LNCAP (cell line): ENCODE data around the gene MBD5.

Source experiments
- CTCF ChIP-seq: fragments of 450-650 bp; IDR thresholded peaks from 2 replicates; pipeline ENCODE4 v1.5.1; 2017; ENCODE audit warnings: mild to moderate bottlenecking

MBD5 gene

GRCh38 chr2:148483665-148484064, 462.8 kb downstream of the MBD5 start:
- no peak for TF ChIP-seq CTCF

GRCh38 chr2:148484066-148484465, 463.2 kb downstream of the MBD5 start:
- no peak for TF ChIP-seq CTCF

DNA sequence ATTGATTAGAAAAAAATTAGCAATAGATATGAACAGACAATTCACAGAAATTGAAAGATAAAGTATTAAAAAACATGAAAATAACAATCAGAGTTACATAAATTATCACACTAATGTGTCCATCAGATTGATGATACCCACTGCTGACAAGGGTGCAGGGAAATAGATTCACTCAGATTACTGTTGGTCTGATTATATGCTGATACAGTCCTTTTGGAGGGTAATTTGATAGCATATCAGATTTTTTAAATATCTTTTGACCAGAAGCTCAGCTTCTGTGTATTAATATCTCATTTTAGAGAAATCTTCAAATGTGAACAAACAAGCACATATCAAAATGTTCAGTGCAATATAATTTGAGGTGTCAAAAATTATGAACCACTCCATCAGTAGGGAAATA, 465.8 kb downstream of the MBD5 start:
- TF ChIP-seq CTCF = no peak

GRCh38 chr2:148487439-148487838, 466.5 kb downstream of the MBD5 start:
- TF ChIP-seq CTCF = no peak

GRCh38 chr2:148490840-148491439, 470.0 kb downstream of the MBD5 start:
- no peak for TF ChIP-seq CTCF

GRCh38 chr2:148493822-148494563, 473.1 kb downstream of the MBD5 start:
- no peak for TF ChIP-seq CTCF

GRCh38 chr2:148495586-148495985, 474.7 kb downstream of the MBD5 start:
- no peak for TF ChIP-seq CTCF

DNA sequence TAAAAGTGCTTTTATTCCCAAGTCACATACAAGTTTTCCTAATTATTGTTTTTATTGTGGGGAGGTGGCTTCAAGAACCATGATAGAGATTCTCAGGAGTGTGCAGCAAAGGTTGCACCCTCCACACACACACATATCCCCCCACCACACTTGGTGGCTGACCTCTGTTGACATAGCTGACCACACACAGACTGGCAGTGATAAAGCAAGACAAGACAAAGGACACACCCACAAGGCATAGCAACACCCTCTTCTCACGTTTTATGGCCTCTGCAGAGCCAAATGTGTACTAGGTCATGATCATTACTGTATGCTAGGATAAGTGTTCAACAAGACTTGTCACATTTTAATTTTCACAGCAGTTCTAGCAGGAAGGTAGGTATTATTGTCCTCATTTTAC, 480.7 kb downstream of the MBD5 start:
- TF ChIP-seq CTCF = no peak
